Spinal cord (tissue), 10 donors: ENCODE results near the gene VN1R5. TPM values are rescaled to one million over a fixed set of nuclear protein-coding genes. Genes with fewer than 3 reads are reported as not detected.
"Not testable (repeated sequence)": the region's sequence is repeated elsewhere in the genome, so short reads cannot be mapped to it uniquely, and the experiment has no call there.

Experiments used
- DNase-seq, 6 donors: peaks; one replicate each; pipeline versions ENCODE4 v3.0.0 to v3.0.0-alpha.2; 2013 to 2015; ENCODE audit warnings: low spot score in 6 of 6, low read depth in 4 of 6
- H3K27ac ChIP-seq: one replicate; pipeline ENCODE4 v1.5.1; 2013; ENCODE audit warnings: low read depth, low read length, control low read depth
- H3K27me3 ChIP-seq: one replicate; pipeline ENCODE4 v1.6.1; 2013; ENCODE audit warnings: low read length; ENCODE audit not compliant: control insufficient read depth, insufficient read depth
- H3K36me3 ChIP-seq: one replicate; pipeline ENCODE4 v1.6.1; 2013; ENCODE audit warnings: low read length; ENCODE audit not compliant: control insufficient read depth, insufficient read depth
- H3K4me1 ChIP-seq: one replicate; pipeline ENCODE4 v1.6.1; 2013; ENCODE audit warnings: low read length; ENCODE audit not compliant: control insufficient read depth, insufficient read depth
- H3K4me3 ChIP-seq: one replicate; pipeline ENCODE4 v1.5.1; 2013; ENCODE audit warnings: low read depth, low read length, control low read depth
- H3K9me3 ChIP-seq: one replicate; pipeline ENCODE4 v1.6.1; 2013; ENCODE audit warnings: low read length; ENCODE audit not compliant: control insufficient read depth, insufficient read depth
- WGBS: methylation state at CpG from one replicate; pipeline ENCODE4 v1.1.5; 2013; ENCODE audit warnings: missing lambda C conversion rate; ENCODE audit not compliant: insufficient coverage; 5-methylcytosine and 5-hydroxymethylcytosine counted together
- long read RNA-seq, 4 donors: transcript quantifications; one replicate each; lab custom pipeline, GENCODE V29; 2026
- polyA plus RNA-seq, 2 donors: library from polyadenylated mRNA; unstranded; fragments of 120-200 nt; gene quantifications; one replicate each; pipeline ENCODE4 v1.2.1, GENCODE V29; 2013; ENCODE audit not compliant: insufficient read length in 2 of 2
- total RNA-seq, 2 donors: library from RNA; depleted of rRNA in 1 of 2; stranded (reverse); fragments of 120-200 nt in 1 of 2; fragments of >200 nt in 1 of 2; gene quantifications; one replicate each; pipeline versions ENCODE4 v1.2.3 to v1.2.4, GENCODE V29; 2013 to 2014
- donor health status: healthy.

Gene VN1R5
- not detected for total RNA-seq
- polyA plus RNA-seq: not detected
- long read RNA-seq, donor 1: 0 reads
- long read RNA-seq, donor 2: 0 reads
- long read RNA-seq, donor 3: 0 reads
- long read RNA-seq, donor 4: 0 reads

- H3K27ac ChIP-seq, H3K27me3 ChIP-seq, H3K9me3 ChIP-seq, DNase-seq, H3K4me1 ChIP-seq, H3K4me3 ChIP-seq, H3K36me3 ChIP-seq: not testable (repeated sequence)
- WGBS: 80% methylated on average over 1 of the region's 1 CpG
These were observed at the start of gene VN1R5 for GRCh38 chr1:247255772-247256171. Gene VN1R5 (plus strand): TSS chr1:247256072.

GRCh38 chr1:247209396-247209795 is 46.5 kb upstream of the VN1R5 start:
- no peaks in the 10 kb centered on the region for H3K9me3 ChIP-seq
- no peak overlapping the region for H3K27ac ChIP-seq
- H3K4me3 ChIP-seq: peak overlapping the region; percentile 72
- H3K4me1 ChIP-seq: peaks cover 6% of the 10 kb centered on the region
- no peak for DNase-seq
- WGBS: no CpG with 5 or more reads among the region's 2 CpGs
- no peaks in the 10 kb centered on the region for H3K36me3 ChIP-seq
- H3K27me3 ChIP-seq: no peaks in the 10 kb centered on the region

DNA sequence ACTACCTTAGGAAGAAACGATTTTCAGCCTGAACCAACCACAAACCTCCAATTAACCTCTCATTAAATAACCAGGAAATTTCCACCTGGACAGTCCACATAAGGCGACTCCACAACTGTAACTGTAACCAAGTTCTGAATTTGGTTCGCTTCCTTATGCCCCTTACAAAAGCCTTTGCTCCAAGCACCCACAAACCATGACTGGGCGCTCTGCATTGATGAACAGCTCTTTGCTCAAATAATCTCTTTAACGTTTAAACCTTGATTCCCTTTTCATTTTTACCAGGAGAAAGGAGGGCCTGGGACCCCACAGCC is 45.9 kb upstream of the VN1R5 start:
- 14% methylated on average over 5 of the region's 5 CpGs for WGBS
- H3K4me1 ChIP-seq: peaks cover 6% of the 10 kb centered on the region
- no peak overlapping the region for H3K27ac ChIP-seq
- no peaks in the 10 kb centered on the region for H3K27me3 ChIP-seq
- no peak for DNase-seq
- no peaks in the 10 kb centered on the region for H3K9me3 ChIP-seq
- peak overlapping the region; percentile 72 for H3K4me3 ChIP-seq
- H3K36me3 ChIP-seq: no peaks in the 10 kb centered on the region

GRCh38 chr1:247210376-247211117 is 45.3 kb upstream of the VN1R5 start:
- H3K4me3 ChIP-seq: peak overlapping the region; percentile 72
- H3K4me1 ChIP-seq: peaks cover 6% of the 10 kb centered on the region
- no peaks in the 10 kb centered on the region for H3K36me3 ChIP-seq
- peak; percentile 82 to 99 (median 94) for DNase-seq
- H3K9me3 ChIP-seq: no peaks in the 10 kb centered on the region
- under 1% methylated on average over 45 of the region's 49 CpGs for WGBS
- H3K27me3 ChIP-seq: no peaks in the 10 kb centered on the region
- H3K27ac ChIP-seq: peak overlapping the region; percentile 70

DNA sequence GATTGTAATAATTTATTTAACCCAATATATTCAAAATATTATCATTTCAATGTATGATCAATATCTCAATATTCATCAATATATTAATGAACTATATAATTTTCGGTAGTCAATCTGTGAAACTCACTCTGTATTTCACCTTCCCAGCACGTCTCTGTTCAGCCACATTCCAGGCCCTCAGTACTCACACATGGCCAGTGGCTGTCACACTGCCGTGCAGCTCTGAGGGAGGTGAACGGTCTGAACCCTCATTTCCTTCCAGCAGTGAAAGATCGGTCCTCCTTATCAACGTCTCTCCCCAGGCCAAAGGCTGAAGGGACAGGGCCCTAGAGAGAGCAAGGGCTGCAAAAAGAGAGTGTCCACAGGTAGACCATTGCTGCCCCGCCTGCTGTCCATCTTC is 44.5 kb upstream of the VN1R5 start:
- Histone ChIP-seq H3K4me3 (no peak overlapping the region), H3K27ac (no peak overlapping the region), H3K27me3 (no peaks in the 10 kb centered on the region), H3K9me3 (no peaks in the 10 kb centered on the region), H3K36me3 (no peaks in the 10 kb centered on the region), H3K4me1 (peaks cover 6% of the 10 kb centered on the region)
- DNase-seq: no peak
- WGBS: 58% methylated on average over 5 of the region's 7 CpGs

DNA sequence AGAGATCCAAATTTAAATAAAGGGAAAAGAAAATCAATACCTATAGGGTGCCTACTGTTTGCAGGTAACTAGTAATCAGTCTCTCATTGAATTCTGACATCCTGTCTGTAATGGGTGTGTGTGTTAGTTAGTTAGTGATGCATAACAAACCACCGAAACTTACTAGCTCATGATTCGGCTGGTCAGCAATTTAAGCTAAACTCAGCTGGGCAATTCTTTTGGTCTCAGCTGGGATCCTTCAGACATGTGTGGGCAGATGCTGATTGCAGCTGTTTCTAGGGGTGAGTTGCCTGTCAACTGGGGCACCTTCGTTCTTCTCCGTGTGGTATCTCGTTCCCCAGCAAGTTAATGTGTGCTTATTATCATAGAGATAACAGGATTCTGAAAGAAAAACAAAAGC is 43.9 kb upstream of the VN1R5 start:
- Histone ChIP-seq H3K4me1 (peaks cover 6% of the 10 kb centered on the region), H3K9me3 (no peaks in the 10 kb centered on the region), H3K4me3 (no peak overlapping the region), H3K36me3 (no peaks in the 10 kb centered on the region), H3K27me3 (no peaks in the 10 kb centered on the region), H3K27ac (no peak overlapping the region)
- WGBS: 80% methylated on average over 1 of the region's 5 CpGs
- DNase-seq: no peak

DNA sequence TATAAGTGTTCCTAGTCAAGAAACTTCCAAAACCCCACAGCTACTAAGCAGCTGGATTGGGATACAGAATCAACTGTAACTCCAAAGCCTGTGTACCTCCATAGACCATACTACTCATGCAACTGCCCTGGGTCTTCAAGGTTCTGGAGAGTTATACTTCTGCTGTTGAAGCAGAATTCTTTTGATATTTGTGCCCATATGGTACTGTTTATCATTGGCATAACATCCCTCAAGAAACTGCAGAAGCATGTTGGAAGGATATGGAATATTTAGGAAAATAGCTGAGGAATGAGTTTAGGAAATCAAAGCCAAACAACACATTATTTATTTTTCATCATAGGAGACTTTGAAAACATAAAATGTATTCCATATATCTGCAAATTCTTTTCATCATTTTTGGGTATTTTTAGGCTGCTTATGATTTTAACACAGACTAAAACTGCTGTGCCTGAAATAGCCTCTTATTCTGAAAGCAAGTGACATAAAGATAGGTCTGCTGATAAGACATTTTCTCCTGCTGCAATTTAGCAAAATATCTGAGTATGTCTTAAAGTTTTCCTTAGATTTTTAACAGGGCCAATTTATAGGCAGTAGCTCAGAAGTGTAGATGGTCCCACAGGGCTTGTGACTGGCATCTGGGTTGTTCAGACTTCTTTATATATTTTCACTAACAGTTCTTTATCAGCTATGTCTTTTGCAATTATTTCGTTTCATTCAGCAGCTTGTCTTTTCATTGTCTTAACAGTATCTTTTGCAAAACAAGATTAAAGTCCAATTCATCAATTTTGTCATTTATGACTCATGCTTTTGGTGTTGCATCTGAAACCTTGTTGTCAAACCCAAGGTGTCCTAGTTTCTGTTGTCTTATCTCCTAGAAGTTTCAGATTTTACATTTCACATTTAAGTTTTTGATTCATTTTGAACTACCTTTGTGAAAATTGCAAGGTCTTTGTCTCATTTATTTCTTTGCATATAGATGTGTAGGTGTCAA is 43.0 kb upstream of the VN1R5 start:
- no peak for DNase-seq
- Histone ChIP-seq H3K4me3 (no peak overlapping the region), H3K9me3 (no peaks in the 10 kb centered on the region), H3K27me3 (no peaks in the 10 kb centered on the region), H3K4me1 (peaks cover 6% of the 10 kb centered on the region), H3K27ac (no peak overlapping the region), H3K36me3 (no peaks in the 10 kb centered on the region)
- 57% methylated on average over 1 of the region's 1 CpG for WGBS

DNA sequence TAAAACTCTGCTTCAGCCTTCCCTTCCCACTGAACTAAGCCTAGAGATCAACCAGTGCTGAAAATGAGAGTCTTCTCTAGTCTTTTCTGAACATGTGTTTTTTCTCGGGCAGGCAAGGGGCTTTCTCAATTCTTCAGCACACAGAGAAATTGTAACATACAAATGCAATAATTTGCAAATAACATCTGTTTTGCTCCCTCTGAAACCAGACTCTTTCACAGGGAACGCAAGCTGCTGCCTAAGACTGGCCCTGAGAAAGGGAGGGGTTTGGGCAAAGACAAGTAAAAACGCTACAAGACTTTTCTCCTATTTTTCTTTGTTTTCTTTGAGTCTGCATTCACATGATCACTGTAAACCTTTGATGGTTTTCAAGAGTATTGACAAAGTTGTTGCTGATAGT is 39.6 kb upstream of the VN1R5 start:
- H3K36me3 ChIP-seq: no peaks in the 10 kb centered on the region
- H3K4me3 ChIP-seq: no peak overlapping the region
- WGBS: no CpG with 5 or more reads among the region's 3 CpGs
- no peaks in the 10 kb centered on the region for H3K27me3 ChIP-seq
- no peak for DNase-seq
- H3K4me1 ChIP-seq: no peaks in the 10 kb centered on the region
- H3K27ac ChIP-seq: no peak overlapping the region
- no peaks in the 10 kb centered on the region for H3K9me3 ChIP-seq

- no peaks in the 10 kb centered on the region for H3K4me1 ChIP-seq
- no peaks in the 10 kb centered on the region for H3K36me3 ChIP-seq
- no peaks in the 10 kb centered on the region for H3K9me3 ChIP-seq
- H3K27ac ChIP-seq: no peak overlapping the region
- WGBS: 89% methylated on average over 4 of the region's 6 CpGs
- no peak for DNase-seq
- H3K4me3 ChIP-seq: no peak overlapping the region
- H3K27me3 ChIP-seq: no peaks in the 10 kb centered on the region
These were observed 37.7 kb upstream of the VN1R5 start for GRCh38 chr1:247218121-247218651.
